Suprapubic skin (tissue), 4 donors: ENCODE data around the gene CREG2.

Source experiments
- POLR2A ChIP-seq, 2 donors: fragments of 450-650 bp; IDR thresholded peaks; one replicate each; pipeline ENCODE4 v1.6.1; 2017; ENCODE audit warnings: antibody characterized with exemption in 2 of 2, mild to moderate bottlenecking in 2 of 2, moderate library complexity in 2 of 2
- POLR2AphosphoS5 ChIP-seq, 3 donors: sonication (generic); formaldehyde crosslinking; IDR thresholded peaks; one replicate each; pipeline ENCODE4 v1.6.1; 2017; ENCODE audit warnings: antibody characterized with exemption in 3 of 3
- TF ChIP-seq, protein P1 (sequence below), 2 donors: fragments of 200-600 bp in 1 of 2; fragments of 450-650 bp in 1 of 2; sonication (generic) in 1 of 2; IDR thresholded peaks; one replicate each; pipeline ENCODE4 v1.5.1; 2016 to 2019; ENCODE audit warnings: antibody characterized with exemption in 2 of 2, mild to moderate bottlenecking in 1 of 2, moderate library complexity in 1 of 2

DNA sequence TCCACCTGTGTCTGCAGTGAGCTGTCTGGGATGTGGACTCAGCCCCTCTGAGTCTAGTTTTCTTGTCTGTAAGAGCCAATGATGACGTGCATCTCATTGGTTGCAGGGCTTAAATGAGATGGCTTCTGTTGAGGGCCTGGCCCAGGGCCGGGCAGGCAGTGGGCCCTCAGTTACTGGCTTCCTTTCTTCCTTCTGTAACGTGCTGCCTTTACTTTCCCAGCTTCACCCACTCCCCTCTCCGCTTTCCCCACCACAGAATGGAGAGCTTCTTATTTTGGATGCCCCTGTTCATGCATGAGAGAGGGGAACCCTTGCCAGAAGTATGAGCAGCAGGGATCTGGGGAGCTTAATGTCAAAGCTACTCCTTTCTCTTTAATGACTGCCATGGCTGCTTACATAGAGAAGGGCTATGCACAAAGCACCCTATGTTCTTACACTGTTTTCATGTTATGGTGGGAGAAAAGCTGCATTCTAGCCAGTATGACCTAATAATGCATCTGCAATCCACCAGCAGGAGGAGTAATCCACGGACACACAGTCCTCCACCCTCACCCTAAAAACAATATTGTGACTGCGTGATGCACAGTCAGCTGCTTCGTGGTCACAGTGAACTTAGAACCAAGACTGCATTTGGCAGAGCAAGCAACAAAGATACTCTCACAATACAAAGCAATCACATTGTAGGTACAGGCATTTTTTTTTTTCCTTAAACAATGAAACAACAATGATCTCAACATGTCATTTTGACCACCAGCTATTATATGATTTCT, 37.2 kb downstream of the CREG2 start:
- TF ChIP-seq POLR2AphosphoS5 (IDR thresholded peaks at IDR 0.05) (no peak), POLR2A (IDR thresholded peaks at IDR 0.05) (no peak)
- TF ChIP-seq, protein P1, sequence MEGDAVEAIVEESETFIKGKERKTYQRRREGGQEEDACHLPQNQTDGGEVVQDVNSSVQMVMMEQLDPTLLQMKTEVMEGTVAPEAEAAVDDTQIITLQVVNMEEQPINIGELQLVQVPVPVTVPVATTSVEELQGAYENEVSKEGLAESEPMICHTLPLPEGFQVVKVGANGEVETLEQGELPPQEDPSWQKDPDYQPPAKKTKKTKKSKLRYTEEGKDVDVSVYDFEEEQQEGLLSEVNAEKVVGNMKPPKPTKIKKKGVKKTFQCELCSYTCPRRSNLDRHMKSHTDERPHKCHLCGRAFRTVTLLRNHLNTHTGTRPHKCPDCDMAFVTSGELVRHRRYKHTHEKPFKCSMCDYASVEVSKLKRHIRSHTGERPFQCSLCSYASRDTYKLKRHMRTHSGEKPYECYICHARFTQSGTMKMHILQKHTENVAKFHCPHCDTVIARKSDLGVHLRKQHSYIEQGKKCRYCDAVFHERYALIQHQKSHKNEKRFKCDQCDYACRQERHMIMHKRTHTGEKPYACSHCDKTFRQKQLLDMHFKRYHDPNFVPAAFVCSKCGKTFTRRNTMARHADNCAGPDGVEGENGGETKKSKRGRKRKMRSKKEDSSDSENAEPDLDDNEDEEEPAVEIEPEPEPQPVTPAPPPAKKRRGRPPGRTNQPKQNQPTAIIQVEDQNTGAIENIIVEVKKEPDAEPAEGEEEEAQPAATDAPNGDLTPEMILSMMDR (IDR thresholded peaks at IDR 0.05): no peak
